Muscle layer of colon (tissue), 2 donors: Measurements from ENCODE around the gene ZNF860.

Experiments
- H3K27ac ChIP-seq: one replicate; pipeline ENCODE4 v1.7.0; 2013; ENCODE audit warnings: low read depth, mild to moderate bottlenecking, low read length, moderate library complexity
- H3K27me3 ChIP-seq, 2 donors: one replicate each; pipeline ENCODE4 v1.7.0; 2013; ENCODE audit warnings: low read length in 2 of 2, mild to moderate bottlenecking in 2 of 2; ENCODE audit not compliant: insufficient read depth in 2 of 2, control insufficient read depth in 1 of 2
- H3K36me3 ChIP-seq: one replicate; pipeline ENCODE4 v1.7.0; 2013; ENCODE audit warnings: mild to moderate bottlenecking, low read length; ENCODE audit not compliant: insufficient read depth
- H3K4me1 ChIP-seq: one replicate; pipeline ENCODE4 v1.7.0; 2013; ENCODE audit warnings: mild to moderate bottlenecking, low read length; ENCODE audit not compliant: insufficient read depth
- H3K4me3 ChIP-seq, 2 donors: one replicate each; pipeline ENCODE4 v1.7.0; 2013; ENCODE audit warnings: low read length in 2 of 2, low read depth in 1 of 2, mild to moderate bottlenecking in 1 of 2, moderate library complexity in 1 of 2
- H3K9ac ChIP-seq: one replicate; pipeline ENCODE4 v1.7.0; 2013; ENCODE audit warnings: low read length
- H3K9me3 ChIP-seq: one replicate; pipeline ENCODE4 v1.7.0; 2013; ENCODE audit warnings: mild to moderate bottlenecking, low read length
- donor health status: abdominal sarcoma.
- donor health status: Adenocarcinoma of cecum.

The ZNF860 gene

DNA sequence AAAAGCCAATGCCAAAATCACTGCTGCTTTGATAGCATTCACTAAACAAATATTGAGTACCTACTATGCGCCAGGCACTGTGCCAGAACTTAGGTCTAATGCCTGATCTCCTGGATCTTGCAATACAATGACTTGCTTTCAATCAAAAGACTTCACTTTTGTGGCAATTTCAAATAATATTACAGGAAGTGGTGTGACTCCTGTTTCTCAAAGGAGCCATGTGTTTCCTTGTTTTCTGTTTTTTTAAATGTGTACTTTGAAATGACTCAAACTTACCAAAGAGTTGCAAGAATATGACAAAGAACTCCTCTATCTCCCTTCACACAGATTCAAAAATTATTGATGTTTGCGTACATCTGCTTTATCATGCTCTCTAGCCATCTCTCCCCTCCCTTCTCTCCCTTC, 18.7 kb upstream of the ZNF860 start:
- Histone ChIP-seq H3K36me3 (no peaks in the 10 kb centered on the region), H3K4me3 (no peak overlapping the region), H3K9ac (no peak overlapping the region), H3K27ac (no peak overlapping the region), H3K9me3 (no peaks in the 10 kb centered on the region), H3K27me3 (no peaks in the 10 kb centered on the region), H3K4me1 (peaks cover 23% of the 10 kb centered on the region)

DNA sequence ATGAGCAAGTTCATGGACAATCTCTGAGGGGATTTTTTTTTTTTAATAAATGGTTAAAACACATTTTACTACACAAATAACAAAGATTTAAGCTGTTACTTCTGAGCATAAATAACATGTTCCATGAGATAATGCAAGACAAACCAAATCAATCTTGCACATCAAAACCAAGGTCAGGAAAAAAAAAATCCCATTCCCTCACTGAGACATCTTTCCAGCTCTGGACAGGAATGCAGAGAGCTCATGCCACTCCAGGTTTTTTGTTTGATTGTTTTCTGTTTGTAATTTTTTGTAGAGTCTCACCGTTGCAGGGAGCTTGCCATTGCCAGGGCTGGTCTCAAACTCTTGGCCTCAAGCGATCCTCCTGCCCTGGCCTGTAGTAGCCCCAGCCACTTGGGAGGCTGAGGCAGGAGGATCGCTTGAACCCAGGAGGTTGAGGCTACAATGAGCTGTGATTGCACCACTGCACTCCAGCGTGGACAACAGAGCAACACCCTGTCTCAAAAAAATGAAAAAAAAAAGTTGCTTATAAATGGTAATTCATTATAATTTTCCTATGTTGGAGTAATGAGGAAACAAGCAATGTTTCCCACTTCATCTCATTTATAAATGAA, 14.5 kb upstream of the ZNF860 start:
- H3K9me3 ChIP-seq = no peaks in the 10 kb centered on the region
- no peaks in the 10 kb centered on the region for H3K36me3 ChIP-seq
- no peak overlapping the region for H3K4me3 ChIP-seq
- H3K27ac ChIP-seq = no peak overlapping the region
- H3K4me1 ChIP-seq = no peaks in the 10 kb centered on the region
- H3K27me3 ChIP-seq = no peaks in the 10 kb centered on the region
- H3K9ac ChIP-seq = no peak overlapping the region

DNA sequence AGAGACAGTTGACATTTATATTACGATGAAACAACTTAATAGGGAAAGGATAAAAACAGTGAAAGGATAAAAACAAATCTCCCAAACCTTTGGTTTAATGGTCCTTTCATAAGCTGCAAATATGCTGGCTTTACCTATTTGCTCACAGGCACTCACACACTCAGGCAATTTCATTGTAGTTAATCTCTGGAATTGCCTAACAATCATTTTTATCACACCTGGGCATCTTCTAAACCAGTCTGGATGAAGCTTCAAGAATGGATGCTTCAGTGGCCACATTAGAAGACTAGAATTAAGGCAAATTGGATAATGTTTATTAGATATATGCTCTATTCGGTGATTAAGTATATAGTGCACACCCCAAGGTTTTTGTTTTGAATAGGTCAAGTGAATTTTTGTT, 14.0 kb upstream of the ZNF860 start:
- H3K9ac ChIP-seq = no peak overlapping the region
- H3K9me3 ChIP-seq = no peaks in the 10 kb centered on the region
- no peaks in the 10 kb centered on the region for H3K27me3 ChIP-seq
- H3K27ac ChIP-seq = no peak overlapping the region
- H3K4me3 ChIP-seq = no peak overlapping the region
- no peaks in the 10 kb centered on the region for H3K36me3 ChIP-seq
- H3K4me1 ChIP-seq = no peaks in the 10 kb centered on the region

DNA sequence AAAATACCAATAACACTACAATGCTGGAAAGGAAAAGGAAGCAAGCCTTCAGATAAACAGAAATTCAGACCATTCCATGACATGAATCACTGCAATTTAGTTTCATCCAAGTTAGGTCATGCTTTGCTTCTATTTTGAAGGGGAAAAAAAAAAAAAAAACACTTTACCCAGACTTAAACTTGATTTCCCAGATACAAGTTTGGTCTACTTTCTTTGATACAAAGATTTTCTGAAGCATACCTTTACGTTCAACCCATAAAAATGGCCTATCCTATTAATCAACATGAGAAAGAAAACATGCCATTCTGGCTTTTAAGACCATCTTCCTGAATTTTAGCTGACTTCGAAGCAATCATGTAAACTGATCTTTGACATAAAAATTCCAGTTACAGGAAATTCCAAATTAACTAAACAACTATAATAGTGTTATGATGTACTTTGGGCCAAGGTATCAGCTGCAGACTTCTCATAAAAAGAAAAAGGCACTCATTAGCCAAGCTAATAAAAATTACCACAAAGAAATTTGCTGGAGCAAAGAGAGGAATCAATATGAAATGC, 13.1 kb upstream of the ZNF860 start:
- H3K9me3 ChIP-seq = no peaks in the 10 kb centered on the region
- H3K36me3 ChIP-seq = no peaks in the 10 kb centered on the region
- no peaks in the 10 kb centered on the region for H3K4me1 ChIP-seq
- peak overlapping the region; percentile 30 for H3K27ac ChIP-seq
- no peaks in the 10 kb centered on the region for H3K27me3 ChIP-seq
- H3K4me3 ChIP-seq = no peak overlapping the region
- no peak overlapping the region for H3K9ac ChIP-seq

DNA sequence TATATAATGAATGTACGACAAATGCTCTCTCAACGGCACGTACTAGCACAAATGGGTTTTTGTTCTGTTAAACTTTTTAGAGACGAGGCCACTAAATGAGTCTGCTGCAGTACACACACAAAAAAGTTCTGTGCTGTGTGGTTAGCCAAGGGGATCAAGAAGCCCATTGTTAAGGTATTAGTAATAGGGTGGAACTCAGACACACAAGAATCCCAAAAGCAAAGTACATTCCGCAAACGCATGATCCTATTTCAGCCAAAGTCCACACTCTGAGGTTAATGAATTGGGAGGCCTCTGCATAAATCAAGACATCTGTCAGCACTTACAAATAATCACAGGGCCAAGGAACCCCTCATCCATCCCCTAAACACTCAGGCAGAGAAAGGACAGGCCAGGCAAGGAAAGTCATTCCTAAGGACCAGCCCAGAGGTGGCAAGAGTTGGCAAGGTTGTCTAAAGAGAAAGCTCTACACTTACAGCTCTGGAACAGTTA, 12.6 kb upstream of the ZNF860 start:
- Histone ChIP-seq H3K4me3 (no peak overlapping the region), H3K27me3 (no peaks in the 10 kb centered on the region), H3K4me1 (no peaks in the 10 kb centered on the region), H3K9me3 (no peaks in the 10 kb centered on the region), H3K36me3 (no peaks in the 10 kb centered on the region), H3K27ac (no peak overlapping the region), H3K9ac (no peak overlapping the region)

DNA sequence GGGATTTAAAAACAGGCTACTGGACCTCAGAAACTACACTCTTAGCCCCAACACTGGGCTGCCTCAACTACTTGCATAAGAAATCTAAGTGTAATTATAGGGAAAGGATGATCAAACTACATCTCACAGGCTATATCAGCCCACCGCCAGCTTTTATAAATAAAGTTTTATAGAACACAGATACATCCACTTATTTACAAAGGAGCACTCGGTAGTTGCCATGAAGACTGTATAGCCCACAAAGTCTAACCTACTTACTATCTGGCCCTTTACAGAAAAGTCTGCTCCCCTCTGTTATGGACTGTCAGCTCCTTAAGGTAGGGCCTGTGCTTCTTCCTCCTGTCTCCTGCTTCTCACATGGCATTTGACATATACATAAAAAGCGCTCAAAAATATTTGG, 9.9 kb upstream of the ZNF860 start:
- Histone ChIP-seq H3K9me3 (no peaks in the 10 kb centered on the region), H3K4me1 (no peaks in the 10 kb centered on the region), H3K27ac (no peak overlapping the region), H3K27me3 (no peaks in the 10 kb centered on the region), H3K4me3 (no peak overlapping the region), H3K9ac (no peak overlapping the region), H3K36me3 (no peaks in the 10 kb centered on the region)

DNA sequence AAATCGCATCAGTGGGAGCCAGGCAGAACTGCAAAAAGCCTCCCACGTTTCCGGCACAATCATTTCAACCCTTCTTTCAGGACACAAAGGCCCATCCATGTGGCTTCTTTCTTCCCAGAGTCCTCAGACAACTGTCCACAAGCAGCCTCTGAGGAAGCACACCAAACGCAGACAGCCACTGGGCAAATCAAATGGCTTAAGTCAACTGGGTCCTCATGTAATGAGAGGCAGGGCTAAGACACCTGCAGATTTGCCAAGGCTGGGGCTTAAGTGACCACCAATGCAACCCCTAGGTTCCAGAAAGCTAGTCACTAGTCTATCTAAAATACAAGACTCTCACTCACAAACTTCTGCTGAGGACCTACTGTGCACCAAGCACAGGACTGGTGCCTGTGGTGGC, 8.5 kb upstream of the ZNF860 start:
- Histone ChIP-seq H3K36me3 (no peaks in the 10 kb centered on the region), H3K9me3 (no peaks in the 10 kb centered on the region), H3K9ac (no peak overlapping the region), H3K4me3 (no peak overlapping the region), H3K27ac (no peak overlapping the region), H3K4me1 (no peaks in the 10 kb centered on the region), H3K27me3 (no peaks in the 10 kb centered on the region)

DNA sequence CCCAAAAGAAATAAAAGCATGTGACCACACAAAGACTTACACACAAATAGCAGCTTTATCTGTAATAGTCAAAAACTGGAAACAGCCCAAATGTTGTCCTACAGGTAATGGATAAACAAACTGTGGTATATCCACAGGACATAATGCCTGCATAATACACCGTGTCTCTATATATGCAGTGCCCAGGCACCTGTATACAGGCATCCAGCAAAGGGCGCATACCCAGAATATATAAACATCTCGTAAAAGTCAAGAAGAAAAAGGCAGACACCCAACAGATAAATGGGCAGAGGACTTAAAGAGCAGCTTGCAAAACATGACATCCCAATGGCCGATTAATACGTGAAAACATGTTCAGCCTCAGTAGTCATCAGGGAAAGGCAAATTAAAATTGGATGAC, 7.7 kb upstream of the ZNF860 start:
- H3K4me3 ChIP-seq = no peak overlapping the region
- H3K27me3 ChIP-seq = no peaks in the 10 kb centered on the region
- no peaks in the 10 kb centered on the region for H3K9me3 ChIP-seq
- H3K36me3 ChIP-seq = no peaks in the 10 kb centered on the region
- H3K27ac ChIP-seq = no peak overlapping the region
- H3K9ac ChIP-seq = no peak overlapping the region
- H3K4me1 ChIP-seq = no peaks in the 10 kb centered on the region

DNA sequence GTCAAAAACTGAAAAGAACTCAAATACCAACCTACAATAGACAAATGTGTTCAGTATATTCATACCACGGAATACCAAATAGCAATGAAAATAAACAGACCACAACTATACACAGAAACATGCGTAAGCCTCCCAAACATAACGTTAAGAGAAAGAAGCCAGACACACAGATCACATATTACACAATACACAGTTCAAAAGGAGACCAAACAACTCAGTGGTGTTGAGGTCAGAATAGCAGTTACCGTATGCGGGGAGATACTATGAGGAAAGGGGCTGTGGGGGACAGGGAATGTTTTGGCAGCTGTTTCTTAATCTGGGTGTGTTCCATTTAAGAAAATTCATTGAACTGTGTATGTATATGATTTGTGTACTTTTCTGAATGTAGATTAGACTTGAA, 7.1 kb upstream of the ZNF860 start:
- H3K4me1 ChIP-seq = no peaks in the 10 kb centered on the region
- H3K9ac ChIP-seq = no peak overlapping the region
- H3K9me3 ChIP-seq = no peaks in the 10 kb centered on the region
- no peak overlapping the region for H3K4me3 ChIP-seq
- H3K27ac ChIP-seq = no peak overlapping the region
- H3K36me3 ChIP-seq = no peaks in the 10 kb centered on the region
- H3K27me3 ChIP-seq = no peaks in the 10 kb centered on the region

DNA sequence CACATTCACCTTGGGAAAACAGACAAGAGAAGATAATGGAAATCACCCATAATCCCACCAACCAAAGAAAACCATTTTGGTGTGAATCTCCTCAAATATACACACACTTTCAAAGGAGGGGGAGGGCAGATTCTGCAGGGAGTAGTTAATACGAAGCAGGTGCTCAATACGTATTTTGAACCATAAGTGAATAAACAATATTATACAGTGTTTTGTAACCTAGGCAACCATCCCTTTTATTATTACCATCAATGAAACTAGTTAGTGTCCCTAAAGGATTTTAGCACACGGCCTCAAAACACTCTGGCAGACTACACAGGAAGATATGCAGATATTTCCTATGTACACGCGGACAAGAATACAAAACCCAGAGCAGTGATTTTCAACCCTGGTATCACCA, 6.6 kb upstream of the ZNF860 start:
- H3K27ac ChIP-seq = no peak overlapping the region
- no peaks in the 10 kb centered on the region for H3K36me3 ChIP-seq
- no peaks in the 10 kb centered on the region for H3K4me1 ChIP-seq
- H3K4me3 ChIP-seq = no peak overlapping the region
- H3K9ac ChIP-seq = no peak overlapping the region
- no peaks in the 10 kb centered on the region for H3K27me3 ChIP-seq
- no peaks in the 10 kb centered on the region for H3K9me3 ChIP-seq

DNA sequence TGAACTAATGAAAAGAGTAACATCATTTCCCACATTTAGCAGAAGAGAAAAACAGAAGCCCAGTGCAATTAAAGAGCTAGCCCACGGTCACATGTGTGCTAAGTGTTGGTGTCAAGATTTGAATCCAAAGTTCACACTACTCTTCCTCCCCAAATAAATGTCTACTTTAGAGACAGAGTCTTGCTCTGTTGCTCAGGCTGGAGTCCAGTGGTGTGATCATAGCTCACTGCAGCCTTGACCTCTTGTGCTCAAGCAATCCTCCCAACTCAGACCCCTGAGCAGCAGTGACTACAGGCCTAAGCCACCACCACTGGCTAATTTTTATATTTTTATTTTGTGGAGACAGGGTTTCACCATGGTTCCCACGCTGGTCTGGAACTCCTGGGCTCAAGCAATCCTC, 5.2 kb upstream of the ZNF860 start:
- Histone ChIP-seq H3K9ac (no peak overlapping the region), H3K27ac (no peak overlapping the region), H3K4me1 (no peaks in the 10 kb centered on the region), H3K36me3 (no peaks in the 10 kb centered on the region), H3K27me3 (no peaks in the 10 kb centered on the region), H3K4me3 (no peak overlapping the region), H3K9me3 (no peaks in the 10 kb centered on the region)

DNA sequence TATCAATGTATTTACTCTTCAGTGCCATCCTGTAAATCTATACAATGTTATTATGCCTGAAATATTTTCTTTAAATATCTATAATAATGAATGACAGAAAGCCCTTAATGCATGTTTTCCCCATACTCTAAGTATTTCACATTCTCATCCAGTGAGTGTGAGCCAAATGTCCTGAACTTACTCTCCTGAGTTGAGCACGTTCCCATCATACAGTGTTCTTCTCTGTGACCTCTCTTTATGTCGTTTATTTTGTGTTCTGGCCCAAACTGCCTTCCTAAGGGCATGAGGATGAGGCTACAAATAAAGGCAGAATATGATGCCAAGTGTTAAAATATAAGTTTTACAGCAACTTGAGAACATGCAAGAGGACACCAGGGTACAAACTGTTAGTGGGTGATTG, 3.8 kb upstream of the ZNF860 start:
- H3K4me3 ChIP-seq = no peak overlapping the region
- no peak overlapping the region for H3K27ac ChIP-seq
- H3K36me3 ChIP-seq = no peaks in the 10 kb centered on the region
- H3K27me3 ChIP-seq = no peaks in the 10 kb centered on the region
- H3K9ac ChIP-seq = no peak overlapping the region
- H3K4me1 ChIP-seq = peaks cover 5% of the 10 kb centered on the region
- no peaks in the 10 kb centered on the region for H3K9me3 ChIP-seq
